PC-9 (cell line): ENCODE results near the gene ISOC2. TPM values are rescaled to one million over a fixed set of nuclear protein-coding genes. Genes with fewer than 3 reads are reported as not detected.
"Not testable (repeated sequence)": the region's sequence is repeated elsewhere in the genome, so short reads cannot be mapped to it uniquely, and the experiment has no call there.

ENCODE experiments used
- BruUV-seq: library from RNA; stranded (reverse); fragments of 400-500 nt; replicated peaks from 2 replicates; lab custom pipeline; 2021; lab: Mats Ljungman, UMichigan
- CTCF ChIA-PET: fragments of 300-600 bp; sonication (Branson Sonifier 250); formaldehyde crosslinking; loops from one replicate; lab custom pipeline; 2022; ENCODE audit warnings: antibody characterized with exemption; lab: Charles Lee
- POLR2A ChIA-PET: fragments of 300-600 bp; sonication (Branson Sonifier 250); formaldehyde crosslinking; loops from one replicate; lab custom pipeline; 2022; ENCODE audit warnings: antibody characterized with exemption; ENCODE audit not compliant: unreplicated experiment; lab: Charles Lee
- DNase-seq, 2 experiments: peaks; one replicate each; pipeline versions ENCODE4 v3.0.0 to v3.0.0-alpha.2; 2015 to 2022; ENCODE audit warnings: mixed read lengths in 1 of 2
- H2AFZ ChIP-seq: fragments of 200-600 bp; sonication (generic); 2 replicates; pipeline ENCODE4 v1.8.1; 2017; ENCODE audit warnings: antibody characterized with exemption
- H3F3A ChIP-seq: fragments of 200-600 bp; sonication (generic); 2 replicates; pipeline ENCODE4 v1.8.1; 2017; ENCODE audit warnings: antibody characterized with exemption, mild to moderate bottlenecking, low read depth; ENCODE audit not compliant: insufficient read depth
- H3K27ac ChIP-seq: fragments of 200-600 bp; sonication (generic); 2 replicates; pipeline ENCODE4 v1.6.1; 2016; ENCODE audit warnings: mixed run types
- H3K27me3 ChIP-seq: fragments of 200-600 bp; sonication (generic); 2 replicates; pipeline ENCODE4 v1.6.1; 2016; ENCODE audit warnings: low read depth, mixed run types; ENCODE audit not compliant: insufficient read depth
- H3K36me3 ChIP-seq: fragments of 200-600 bp; sonication (generic); 2 replicates; pipeline ENCODE4 v1.6.1; 2016; ENCODE audit warnings: low read depth, mixed run types
- H3K4me1 ChIP-seq: fragments of 200-600 bp; sonication (generic); replicated peaks from 2 replicates; pipeline ENCODE4 v1.6.1; 2016; ENCODE audit warnings: mixed run types; ENCODE audit not compliant: insufficient read depth
- H3K4me2 ChIP-seq: fragments of 200-600 bp; sonication (generic); 2 replicates; pipeline ENCODE4 v1.6.1; 2017; ENCODE audit warnings: mixed run types
- H3K4me3 ChIP-seq: fragments of 200-600 bp; sonication (generic); 2 replicates; pipeline ENCODE4 v1.6.1; 2016; ENCODE audit warnings: mixed run types
- H3K79me2 ChIP-seq: fragments of 200-600 bp; sonication (generic); 2 replicates; pipeline ENCODE4 v1.6.1; 2017; ENCODE audit warnings: low read depth, mixed run types
- H3K9me2 ChIP-seq: fragments of 200-600 bp; sonication (generic); 2 replicates; pipeline ENCODE4 v1.8.1; 2017; ENCODE audit warnings: mild to moderate bottlenecking; ENCODE audit not compliant: insufficient read depth
- H3K9me3 ChIP-seq: fragments of 200-600 bp; sonication (generic); 2 replicates; pipeline ENCODE4 v1.8.1; 2016; ENCODE audit warnings: low read depth; ENCODE audit not compliant: insufficient read depth
- H4K20me1 ChIP-seq: fragments of 200-600 bp; sonication (generic); 2 replicates; pipeline ENCODE4 v1.8.1; 2017; ENCODE audit not compliant: insufficient read depth
- CTCF ChIP-seq: fragments of 200-600 bp; sonication (generic); conservative IDR thresholded peaks from 2 replicates; pipeline ENCODE4 v1.6.1; 2017; ENCODE audit warnings: mixed run types, antibody characterized with exemption, mild to moderate bottlenecking, moderate library complexity
- EZH2 ChIP-seq: fragments of 200-600 bp; sonication (generic); IDR thresholded peaks from 2 replicates; pipeline ENCODE4 v1.8.0; 2017; ENCODE audit warnings: antibody characterized with exemption, low read depth
- intact Hi-C: fragments of 100-400 bp; cut with micrococcal nuclease; formaldehyde crosslinking; loops from one replicate; pipeline ENCODE4 v1.10.0; 2022; ENCODE audit not compliant: unreplicated experiment
- total RNA-seq: library from RNA; stranded (reverse); gene quantifications from 2 replicates; pipeline ENCODE4 v1.2.3, GENCODE V29; 2021

ISOC2 gene
- total RNA-seq, 1 experiment from 2014 or later = 92.4 TPM

- H3K79me2 ChIP-seq = no peaks in the 10 kb centered on the region
- H3K4me3 ChIP-seq = no peak overlapping the region
- DNase-seq = no peak
- H3K4me2 ChIP-seq = no peak overlapping the region
- BruUV-seq = no TSS peak
- intact Hi-C loops = loop anchor here (5.0 kb wide), 1 partner anchor 35 kb away; the partner anchor contains the start of genes C19orf85 and ISOC2
- ChIA-PET CTCF (interaction anchor here (0.6 kb wide), 1 partner anchor 75 kb away, joined by 4 read pairs; no protein-coding TSS in a partner anchor), POLR2A (no interaction called here)
- H3K4me1 ChIP-seq = peaks cover 13% of the 10 kb centered on the region
- H3K36me3 ChIP-seq = no peaks in the 10 kb centered on the region
- peaks cover 12% of the 10 kb centered on the region for H3K27me3 ChIP-seq
- H3K9me2 ChIP-seq = no peaks in the 10 kb centered on the region
- no peaks in the 10 kb centered on the region for H3K9me3 ChIP-seq
- H4K20me1 ChIP-seq = no peaks in the 10 kb centered on the region
- H2AFZ ChIP-seq = no peak overlapping the region
- no peak overlapping the region for H3K27ac ChIP-seq
- H3F3A ChIP-seq = peaks cover 14% of the 10 kb centered on the region
- TF ChIP-seq EZH2 (no peak), CTCF (no peak)
Observed at GRCh38 chr19:55497763-55498162, 36.3 kb upstream of the ISOC2 start.

DNA sequence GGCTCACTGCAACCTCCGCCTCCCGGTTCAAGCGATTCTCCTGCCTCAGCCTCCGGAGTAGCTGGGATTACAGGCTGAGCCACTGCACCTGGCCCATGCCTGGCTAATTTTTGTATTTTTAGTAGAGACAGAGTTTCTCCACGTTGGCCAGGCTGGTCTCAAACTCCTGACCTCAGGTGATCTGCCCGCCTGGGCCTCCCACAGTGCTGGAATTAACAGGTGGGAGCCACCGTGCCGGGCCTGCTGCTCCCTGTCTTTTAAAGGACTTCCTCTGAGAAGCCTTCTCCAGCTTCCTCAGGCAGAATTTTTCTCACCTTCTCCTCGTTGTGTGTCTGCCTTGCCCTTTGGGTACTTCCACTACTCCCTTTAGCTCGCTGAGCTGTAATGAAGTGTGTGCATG is 35.4 kb upstream of the ISOC2 start:
- H3K4me3 ChIP-seq, DNase-seq, H3K4me2 ChIP-seq, H2AFZ ChIP-seq, H3K9me3 ChIP-seq, H3K27ac ChIP-seq, H4K20me1 ChIP-seq, H3K9me2 ChIP-seq, H3K36me3 ChIP-seq, H3K79me2 ChIP-seq, CTCF ChIA-PET, BruUV-seq: not testable (repeated sequence)
- intact Hi-C loops = loop anchor here (5.0 kb wide), 1 partner anchor 35 kb away; the partner anchor contains the start of genes C19orf85 and ISOC2
- H3F3A ChIP-seq = peaks cover 14% of the 10 kb centered on the region
- POLR2A ChIA-PET = interaction anchor here (0.6 kb wide), 1 partner anchor 21 kb away, joined by 7 read pairs; the partner anchor contains the start of gene ZNF628
- H3K27me3 ChIP-seq = peaks cover 12% of the 10 kb centered on the region
- peaks cover 13% of the 10 kb centered on the region for H3K4me1 ChIP-seq

GRCh38 chr19:55495646-55496349 is 34.4 kb upstream of the ISOC2 start:
- H3K4me2 ChIP-seq = 0 out of 2 replicates have a peak overlapping the region, but pooled peaks have one; percentile 0
- BruUV-seq = no TSS peak
- CTCF ChIA-PET = interaction anchor here (0.6 to 0.7 kb wide), 2 partner anchors 29 to 842 kb away, joined by 3 to 5 read pairs; no protein-coding TSS in a partner anchor
- H3K9me2 ChIP-seq = no peaks in the 10 kb centered on the region
- no peaks in the 10 kb centered on the region for H4K20me1 ChIP-seq
- H3K27me3 ChIP-seq = peaks cover 15% of the 10 kb centered on the region
- H3K9me3 ChIP-seq = no peaks in the 10 kb centered on the region
- DNase-seq = peak; percentile 83 to 87
- peaks cover 13% of the 10 kb centered on the region for H3K4me1 ChIP-seq
- peaks cover 14% of the 10 kb centered on the region for H3F3A ChIP-seq
- H2AFZ ChIP-seq = no peak overlapping the region
- POLR2A ChIA-PET = interaction anchor here (0.5 to 0.7 kb wide), 4 partner anchors 9 to 901 kb away, joined by 5 to 16 read pairs (median 5); no protein-coding TSS in a partner anchor
- H3K36me3 ChIP-seq = no peaks in the 10 kb centered on the region
- TF ChIP-seq CTCF = no peak
- no peak for TF ChIP-seq EZH2
- intact Hi-C loops = loop anchor here (5.0 kb wide), 1 partner anchor 33 kb away; the partner anchor contains the start of genes C19orf85 and ISOC2
- H3K79me2 ChIP-seq = no peaks in the 10 kb centered on the region
- no peak overlapping the region for H3K27ac ChIP-seq
- no peak overlapping the region for H3K4me3 ChIP-seq
